ENCODE results near the gene DGKZ.
"Not testable (repeated sequence)": the region's sequence is repeated elsewhere in the genome, so short reads cannot be mapped to it uniquely, and the experiment has no call there.

The DGKZ gene

GRCh38 chr11:46346886-46347636, at the start of gene DGKZ:
DGKZ (plus strand) TSS chr11:46347463; CDS start chr11:46347660, 197 bp downstream.
- DNase-seq (ENCODE audit: low read depth in 2 of 2), result peak; percentile 77 to 80

- DNase-seq (ENCODE audit: low read depth in 2 of 2), result no peak
Measured at GRCh38 chr11:46298699-46299433, 48.4 kb upstream of the DGKZ start.

GRCh38 chr11:46299451-46299961, 47.8 kb upstream of the DGKZ start:
- DNase-seq (ENCODE audit: low read depth in 2 of 2), result no peak

- peak in 1 of 2 donors; percentile 26 for DNase-seq (ENCODE audit: low read depth in 2 of 2)
Measured at GRCh38 chr11:46300270-46300669, 47.0 kb upstream of the DGKZ start.

GRCh38 chr11:46302866-46303265, 44.4 kb upstream of the DGKZ start:
- no peak for DNase-seq (ENCODE audit: low read depth in 2 of 2)

GRCh38 chr11:46304036-46304435, 43.2 kb upstream of the DGKZ start:
- not testable (repeated sequence) for DNase-seq (ENCODE audit: low read depth in 2 of 2)

- DNase-seq (ENCODE audit: low read depth in 2 of 2), result no peak
Measured at GRCh38 chr11:46304605-46305179, 42.6 kb upstream of the DGKZ start.

- no peak for DNase-seq (ENCODE audit: low read depth in 2 of 2)
Measured at GRCh38 chr11:46305295-46305694, 42.0 kb upstream of the DGKZ start.

GRCh38 chr11:46306296-46306853, 40.9 kb upstream of the DGKZ start:
- no peak for DNase-seq (ENCODE audit: low read depth in 2 of 2)

GRCh38 chr11:46307369-46307768, 39.9 kb upstream of the DGKZ start:
- DNase-seq (ENCODE audit: low read depth in 2 of 2), result no peak

- DNase-seq (ENCODE audit: low read depth in 2 of 2), result no peak
Measured at GRCh38 chr11:46307785-46308341, 39.4 kb upstream of the DGKZ start.

GRCh38 chr11:46308631-46309419, 38.4 kb upstream of the DGKZ start:
- peak; percentile 53 to 62 for DNase-seq (ENCODE audit: low read depth in 2 of 2)

GRCh38 chr11:46309814-46310259, 37.4 kb upstream of the DGKZ start:
- no peak for DNase-seq (ENCODE audit: low read depth in 2 of 2)

GRCh38 chr11:46315033-46315738, 32.1 kb upstream of the DGKZ start:
- DNase-seq (ENCODE audit: low read depth in 2 of 2), result peak; percentile 48 to 76

GRCh38 chr11:46315783-46316563, 31.3 kb upstream of the DGKZ start:
- no peak for DNase-seq (ENCODE audit: low read depth in 2 of 2)

- DNase-seq (ENCODE audit: low read depth in 2 of 2), result no peak
Measured at GRCh38 chr11:46319074-46319453, 28.2 kb upstream of the DGKZ start.

- no peak for DNase-seq (ENCODE audit: low read depth in 2 of 2)
Measured at GRCh38 chr11:46321757-46322156, 25.5 kb upstream of the DGKZ start.

GRCh38 chr11:46322759-46323158, 24.5 kb upstream of the DGKZ start:
- no peak for DNase-seq (ENCODE audit: low read depth in 2 of 2)

- DNase-seq (ENCODE audit: low read depth in 2 of 2), result no peak
Measured at GRCh38 chr11:46326813-46327416, 20.3 kb upstream of the DGKZ start.

Data from stimulated activated CD8-positive, alpha-beta memory T cell treated with anti-CD3 and anti-CD28 coated beads, Interleukin-2, amount 100 ng/mL, for 48 hours (primary cell).